Fibroblast of lung (primary cell): ENCODE results near the gene KMT2B.

Experiments
- CTCF ChIP-seq, 2 donors: IDR thresholded peaks in 1 of 2; conservative IDR thresholded peaks in 1 of 2; 1 replicate in 1 of 2; 2 replicates in 1 of 2; pipeline ENCODE4 v1.5.1; 2011 to 2012; ENCODE audit warnings: low read length in 2 of 2, control low read depth in 1 of 2, inconsistent platforms in 1 of 2, low read depth in 1 of 2, mild to moderate bottlenecking in 1 of 2
- EZH2 ChIP-seq: IDR thresholded peaks from 2 replicates; pipeline ENCODE4 v1.5.1; 2012; ENCODE audit warnings: low read length, control low read depth, mild to moderate bottlenecking; ENCODE audit errors: missing control alignments

- TF ChIP-seq CTCF (conservative IDR thresholded peaks at IDR 0.05 in 1 of 2, IDR thresholded peaks at IDR 0.05 in 1 of 2; ENCODE audit: low read depth in 1 of 2, low read length in 2 of 2), result no peak
- no peak for TF ChIP-seq EZH2
Measured at GRCh38 chr19:35766571-35767104, 48.8 kb downstream of the KMT2B start.
